Upper lobe of left lung (tissue), 6 donors: ENCODE results near the gene ARID3B. TPM values are rescaled to one million over a fixed set of nuclear protein-coding genes. Genes with fewer than 3 reads are reported as not detected.
"Not testable (repeated sequence)": the region's sequence is repeated elsewhere in the genome, so short reads cannot be mapped to it uniquely, and the experiment has no call there.

ENCODE experiments used
- ATAC-seq, 2 donors: fragments of 200-7000 bp; cut with Tn5 transposase; one replicate each; pipeline ENCODE4 v1.9.1; 2022; ENCODE audit warnings: mild to moderate bottlenecking in 2 of 2, moderate library complexity in 2 of 2; ENCODE audit not compliant: low FRiP score in 2 of 2
- DNase-seq, 2 donors: peaks; one replicate each; pipeline ENCODE4 v3.0.0-alpha.2; 2019 to 2020
- H3K27ac ChIP-seq, 4 donors: fragments of 200-600 bp; sonication (generic); one replicate each; pipeline ENCODE4 v1.5.1; 2016 to 2019
- H3K27me3 ChIP-seq, 4 donors: fragments of 200-600 bp; sonication (generic); one replicate each; pipeline ENCODE4 v1.5.1; 2017 to 2019
- H3K36me3 ChIP-seq, 4 donors: fragments of 200-600 bp; sonication (generic); one replicate each; pipeline ENCODE4 v1.5.1; 2016 to 2019
- H3K4me1 ChIP-seq, 4 donors: fragments of 200-600 bp; sonication (generic); one replicate each; pipeline ENCODE4 v1.5.1; 2018 to 2019
- H3K4me3 ChIP-seq, 4 donors: fragments of 200-600 bp; sonication (generic); one replicate each; pipeline ENCODE4 v1.5.1; 2017 to 2019; ENCODE audit warnings: mild to moderate bottlenecking in 2 of 4, moderate library complexity in 1 of 4
- H3K9me3 ChIP-seq, 4 donors: fragments of 200-600 bp; sonication (generic); one replicate each; pipeline ENCODE4 v1.5.1; 2018 to 2019
- CTCF ChIP-seq, 6 experiments: fragments of 450-650 bp in 4 of 6; fragments of 200-600 bp in 2 of 6; sonication (generic) in 2 of 6; IDR thresholded peaks; one replicate each; pipeline ENCODE4 v1.5.1; 2016 to 2019; ENCODE audit warnings: antibody characterized with exemption in 6 of 6
- EP300 ChIP-seq, 4 donors: sonication (generic); formaldehyde crosslinking; IDR thresholded peaks; one replicate each; pipeline ENCODE4 v1.5.1; 2017; ENCODE audit warnings: antibody characterized with exemption in 4 of 4, control low read depth in 2 of 4
- POLR2A ChIP-seq, 4 donors: fragments of 450-650 bp; IDR thresholded peaks; one replicate each; pipeline ENCODE4 v1.5.1; 2016 to 2017; ENCODE audit warnings: antibody characterized with exemption in 4 of 4, mild to moderate bottlenecking in 2 of 4
- POLR2AphosphoS5 ChIP-seq, 2 donors: sonication (generic); formaldehyde crosslinking; IDR thresholded peaks; one replicate each; pipeline ENCODE4 v1.5.1; 2017; ENCODE audit warnings: antibody characterized with exemption in 2 of 2
- WGBS, 2 donors: methylation state at CpG; one replicate each; pipeline ENCODE4 v1.1.5; 2017 to 2018; 5-methylcytosine and 5-hydroxymethylcytosine counted together
- total RNA-seq, 6 donors: library from RNA; depleted of rRNA in 4 of 6; stranded (reverse); fragments of >200 nt in 4 of 6; gene quantifications; one replicate each; pipeline versions ENCODE4 v1.1.0 to v1.2.1, GENCODE V29; 2016 to 2021
- donor health status: DM: no; HTN: no; CAD: no; lungs with moderate emphysema.
- donor health status: DM: no; HTN: yes; CAD: no; lungs with severe emphysema.

The ARID3B gene
- total RNA-seq, 6 donors from 2014 or later = 11.0 to 36.7 (median 14.6) TPM

DNA sequence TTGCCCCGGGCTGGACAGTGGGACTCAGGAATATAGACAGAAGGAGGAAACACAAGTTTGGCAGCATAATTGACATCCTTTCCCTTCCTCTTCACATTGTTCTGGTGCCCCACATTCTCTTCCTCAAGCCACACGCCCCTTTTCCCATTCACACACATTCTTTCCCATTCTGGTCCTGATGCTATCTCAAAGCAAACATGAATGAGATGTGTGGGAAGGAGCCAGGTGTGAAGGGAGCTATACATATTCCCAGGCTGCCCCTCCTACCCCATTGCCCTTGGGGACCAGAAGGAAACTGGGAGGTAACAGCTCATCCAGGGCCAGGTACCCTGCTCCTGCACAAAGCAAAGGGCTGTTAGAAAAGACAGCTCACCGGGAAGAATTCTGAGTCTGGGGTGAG lies 51.2 kb downstream of the ARID3B start:
- DNase-seq (no peak), ATAC-seq (no peak)
- Histone ChIP-seq H3K9me3 (no peaks in the 10 kb centered on the region), H3K4me1 (peaks cover 0 to 25% (median 16%) of the 10 kb centered on the region in 4 donors), H3K36me3 (peaks cover 5 to 60% (median 40%) of the 10 kb centered on the region in 4 donors), H3K27me3 (no peaks in the 10 kb centered on the region), H3K27ac (no peak overlapping the region), H3K4me3 (no peak overlapping the region)
- WGBS, 2 donors = 73% methylated on average over 3 of the region's 3 CpGs
- TF ChIP-seq POLR2A (IDR thresholded peaks at IDR 0.05) = no peak
- no peak for TF ChIP-seq CTCF (IDR thresholded peaks at IDR 0.05)
- no peak for TF ChIP-seq POLR2AphosphoS5 (IDR thresholded peaks at IDR 0.05)
- no peak for TF ChIP-seq EP300 (IDR thresholded peaks at IDR 0.05)

DNA sequence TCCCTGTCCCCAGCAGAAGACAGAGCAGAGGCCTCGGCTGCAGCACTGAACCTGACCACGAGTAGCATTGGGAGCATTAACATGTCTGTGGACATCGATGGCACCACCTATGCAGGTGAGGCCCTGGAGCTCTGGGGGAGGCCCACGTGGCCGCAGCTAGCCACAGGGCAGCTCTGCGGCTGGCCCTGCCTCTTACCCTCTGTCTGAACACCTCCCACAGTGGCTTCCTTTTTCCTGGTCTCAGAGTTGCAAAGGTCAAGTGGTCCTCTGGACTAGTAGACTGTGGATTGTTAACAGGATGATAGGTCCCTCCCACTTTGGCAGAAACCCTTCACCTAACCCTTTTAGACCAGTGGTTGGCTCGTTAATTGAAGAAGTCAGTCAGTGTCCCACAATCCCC lies 52.1 kb downstream of the ARID3B start:
- peaks cover 5 to 60% (median 40%) of the 10 kb centered on the region in 4 donors for H3K36me3 ChIP-seq
- TF ChIP-seq EP300 (IDR thresholded peaks at IDR 0.05) = no peak
- TF ChIP-seq POLR2AphosphoS5 (IDR thresholded peaks at IDR 0.05) = peak in 1 of 2 donors; percentile 13
- TF ChIP-seq POLR2A (IDR thresholded peaks at IDR 0.05) = peak in 1 of 4 donors; percentile 26
- H3K27ac ChIP-seq = peak overlapping the region in 1 of 4 donors; percentile 13
- DNase-seq (peak in 1 of 2 donors; percentile 83), ATAC-seq (peak in 1 of 2 donors; percentile 69)
- no peak overlapping the region for H3K4me3 ChIP-seq
- WGBS, 2 donors = 62 to 78% methylated on average over 3 to 7 of the region's 7 CpGs
- no peaks in the 10 kb centered on the region for H3K27me3 ChIP-seq
- H3K9me3 ChIP-seq = no peaks in the 10 kb centered on the region
- peaks cover 3 to 29% (median 19%) of the 10 kb centered on the region in 4 donors for H3K4me1 ChIP-seq

GRCh38 chr15:74594455-74594854 lies 53.4 kb downstream of the ARID3B start:
- peaks cover 11 to 27% (median 20%) of the 10 kb centered on the region in 4 donors for H3K4me1 ChIP-seq
- H3K4me3 ChIP-seq = no peak overlapping the region
- no peaks in the 10 kb centered on the region for H3K27me3 ChIP-seq
- DNase-seq = no peak
- ATAC-seq = no peak
- H3K36me3 ChIP-seq = peaks cover 5 to 60% (median 40%) of the 10 kb centered on the region in 4 donors
- H3K9me3 ChIP-seq = no peaks in the 10 kb centered on the region
- no peak overlapping the region for H3K27ac ChIP-seq
- TF ChIP-seq POLR2A (IDR thresholded peaks at IDR 0.05) (no peak), CTCF (IDR thresholded peaks at IDR 0.05) (no peak), POLR2AphosphoS5 (IDR thresholded peaks at IDR 0.05) (no peak), EP300 (IDR thresholded peaks at IDR 0.05) (no peak)
- 96% methylated on average over 4 of the region's 4 CpGs; no CpG with 5 or more reads in 1 of the 2 donors for WGBS, 2 donors

DNA sequence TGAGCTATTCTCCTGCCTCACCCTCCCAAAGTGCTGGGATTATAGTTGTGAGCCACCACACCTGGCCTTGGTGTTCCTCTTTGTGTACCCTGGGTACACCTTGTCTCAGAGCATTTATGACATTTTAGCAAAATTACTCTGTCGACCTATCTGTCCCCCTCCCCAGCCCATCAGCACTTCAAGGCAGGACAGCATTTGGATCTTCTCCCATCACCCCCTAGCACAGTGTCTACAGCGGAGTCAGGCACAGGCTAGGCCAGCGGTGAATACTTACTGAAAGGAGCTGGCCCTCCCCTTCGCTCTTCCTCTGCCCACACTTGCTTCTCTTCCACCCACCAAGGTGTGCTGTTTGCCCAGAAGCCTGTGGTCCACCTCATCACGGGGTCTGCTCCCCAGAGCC lies 54.3 kb downstream of the ARID3B start:
- DNase-seq (no peak), ATAC-seq (no peak)
- no peak overlapping the region for H3K27ac ChIP-seq
- TF ChIP-seq CTCF (IDR thresholded peaks at IDR 0.05) (no peak), POLR2AphosphoS5 (IDR thresholded peaks at IDR 0.05) (no peak), EP300 (IDR thresholded peaks at IDR 0.05) (no peak), POLR2A (IDR thresholded peaks at IDR 0.05) (no peak)
- WGBS, 2 donors = 94 to 98% methylated on average over 5 of the region's 5 CpGs
- peaks cover 13 to 31% (median 24%) of the 10 kb centered on the region in 4 donors for H3K4me1 ChIP-seq
- H3K36me3 ChIP-seq = peaks cover 5 to 52% (median 35%) of the 10 kb centered on the region in 4 donors
- H3K9me3 ChIP-seq = no peaks in the 10 kb centered on the region
- no peak overlapping the region for H3K4me3 ChIP-seq
- H3K27me3 ChIP-seq = no peaks in the 10 kb centered on the region

- H3K27me3 ChIP-seq, ATAC-seq, H3K27ac ChIP-seq, DNase-seq, H3K4me3 ChIP-seq, H3K9me3 ChIP-seq: not testable (repeated sequence)
- WGBS, 2 donors = 88 to 89% methylated on average over 6 to 10 of the region's 11 CpGs
- Histone ChIP-seq H3K4me1 (peaks cover 13 to 31% (median 24%) of the 10 kb centered on the region in 4 donors), H3K36me3 (peaks cover 5 to 38% (median 23%) of the 10 kb centered on the region in 4 donors)
Measured at GRCh38 chr15:74596736-74597135, 55.7 kb downstream of the ARID3B start.

GRCh38 chr15:74597146-74597705 lies 56.2 kb downstream of the ARID3B start:
- not testable (repeated sequence) for ATAC-seq, H3K4me3 ChIP-seq, H3K27me3 ChIP-seq, H3K9me3 ChIP-seq
- H3K4me1 ChIP-seq = peaks cover 13 to 31% (median 24%) of the 10 kb centered on the region in 4 donors
- peak overlapping the region in 1 of 4 donors; percentile 92 for H3K27ac ChIP-seq
- peak in 1 of 2 donors; percentile 60 for DNase-seq
- 91 to 94% methylated on average over 12 to 14 of the region's 16 CpGs for WGBS, 2 donors
- H3K36me3 ChIP-seq = peaks cover 5 to 33% (median 19%) of the 10 kb centered on the region in 4 donors
